IPS-NIHi11 (cell line): ENCODE data around the gene PAH.
A peak's percentile ranks its signal among the peaks of the same experiment; 100 is the strongest.

Experiments
- DNase-seq: peaks from one replicate; pipeline ENCODE4 v3.0.0; 2012; ENCODE audit warnings: mixed read lengths, low spot score

Gene PAH

GRCh38 chr12:102917026-102917787 lies at the start of gene PAH:
Gene PAH (minus strand): TSS chr12:102917244. CDS start chr12:102917130, 114 bp downstream.
- peak; percentile 64 for DNase-seq

- no peak for DNase-seq
Measured at GRCh38 chr12:102966200-102966863, 49.3 kb upstream of the PAH start.

- DNase-seq, result peak; percentile 32
Measured at GRCh38 chr12:102965281-102966155, 48.5 kb upstream of the PAH start.

DNA sequence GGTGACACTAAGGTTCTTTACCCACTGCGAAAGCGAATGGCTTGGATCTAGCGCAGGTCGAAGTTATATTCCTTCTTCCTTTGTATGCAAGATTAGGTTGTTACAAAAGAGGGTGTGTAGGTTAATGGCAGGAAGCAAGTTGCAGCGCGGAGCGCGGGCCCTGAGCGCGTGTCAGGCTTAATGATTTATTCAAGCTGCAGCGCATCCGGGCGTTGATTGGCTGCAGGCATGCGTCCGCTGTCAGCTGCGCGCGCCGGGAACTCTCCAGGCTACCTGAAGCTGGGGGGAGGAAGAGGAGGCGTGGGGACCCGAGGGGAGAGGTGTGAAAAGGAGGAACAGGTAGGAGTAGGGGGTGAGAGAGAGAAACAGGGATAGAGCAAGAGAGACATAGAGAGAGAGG lies 47.8 kb upstream of the PAH start:
- peak; percentile 64 for DNase-seq

DNA sequence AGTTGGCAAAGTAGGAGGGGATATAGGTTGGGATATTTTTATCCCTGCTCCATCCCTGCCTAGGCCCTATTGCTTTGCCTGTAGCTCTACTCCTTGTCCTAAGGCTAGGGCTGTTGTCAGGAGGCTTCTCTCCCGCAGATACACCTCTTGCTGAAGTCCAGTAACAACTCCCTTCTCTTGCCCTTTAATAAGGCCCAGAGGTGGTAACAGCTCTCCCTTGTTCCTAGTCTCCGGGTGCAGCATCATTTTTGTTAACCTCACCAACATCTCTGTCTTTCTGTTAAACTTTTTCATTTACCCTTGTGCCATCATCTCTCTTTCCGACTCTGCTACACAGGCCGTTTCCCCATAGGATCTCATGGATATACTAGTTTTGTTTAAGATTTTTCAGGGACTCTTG lies 46.8 kb upstream of the PAH start:
- DNase-seq, result no peak

DNA sequence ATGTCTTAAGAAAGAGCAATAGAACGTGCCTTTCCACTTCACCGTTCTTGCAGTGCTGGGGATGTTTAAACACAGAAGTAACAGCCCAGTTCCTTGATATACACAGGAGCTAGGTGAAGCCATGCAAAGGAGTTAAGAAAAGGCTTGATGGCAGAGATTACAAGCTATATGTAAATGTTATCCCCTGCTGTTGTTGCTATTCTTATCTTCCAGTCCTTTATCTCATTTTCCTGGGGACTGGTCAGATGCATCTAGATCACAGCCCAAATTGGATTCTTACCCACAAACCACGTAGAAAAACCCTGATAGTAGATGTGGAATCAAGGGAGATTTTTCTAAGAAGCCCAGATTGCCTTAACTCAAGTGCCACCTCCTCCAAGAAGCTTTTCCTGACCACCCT lies 45.9 kb upstream of the PAH start:
- DNase-seq, result no peak

DNA sequence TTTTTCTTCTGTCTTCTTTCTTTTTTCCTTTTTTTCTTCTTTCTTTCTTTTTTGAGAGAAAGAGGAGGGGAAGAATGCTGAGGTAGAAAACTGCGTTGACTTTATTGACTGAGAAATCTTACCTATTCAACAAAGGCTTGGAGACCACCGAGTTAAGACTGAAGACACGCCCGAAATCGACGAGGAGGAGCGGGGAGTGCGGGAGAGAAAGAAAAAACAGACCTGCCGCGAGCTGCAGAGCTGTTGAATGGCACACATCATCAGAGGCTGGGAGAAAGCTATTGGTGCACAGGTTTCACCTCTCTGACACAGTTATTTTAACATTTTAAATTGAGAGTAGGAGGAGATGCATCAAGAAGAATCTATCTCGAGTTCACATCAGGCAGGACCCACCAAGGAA lies 45.5 kb upstream of the PAH start:
- DNase-seq, result no peak

GRCh38 chr12:102961466-102961855 lies 44.4 kb upstream of the PAH start:
- no peak for DNase-seq

DNA sequence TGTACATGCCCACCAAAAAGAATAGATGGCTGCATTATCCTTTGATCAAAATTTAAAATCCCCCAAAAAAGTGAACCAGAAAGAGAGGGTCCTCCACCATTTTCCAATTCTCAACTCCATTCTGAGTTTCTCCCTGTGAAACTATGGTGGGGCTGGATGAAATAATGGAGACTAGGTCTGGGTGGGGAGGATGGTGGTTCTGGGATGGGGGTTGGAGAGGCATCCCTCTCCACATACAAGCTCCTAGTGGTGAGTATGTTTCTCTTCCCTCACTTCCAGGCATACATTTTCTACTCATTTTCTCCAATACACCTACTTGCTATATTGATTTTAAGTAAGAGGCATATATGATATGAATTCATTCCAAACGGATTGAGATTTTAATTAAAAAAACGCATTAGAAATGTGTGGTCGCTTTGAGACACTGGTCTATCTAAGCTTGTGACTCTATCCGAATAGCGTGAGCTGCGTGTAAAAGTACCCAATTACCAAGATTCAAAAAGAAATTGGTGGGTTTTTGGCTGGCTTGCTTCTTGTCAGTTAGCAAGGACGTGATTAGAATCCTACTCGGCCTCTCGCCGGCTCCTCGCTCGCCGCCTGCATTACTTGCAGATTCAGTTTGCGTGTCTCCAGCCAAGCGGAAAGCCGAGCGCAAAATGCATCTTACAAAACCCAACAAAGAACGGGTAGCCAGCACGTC lies 43.9 kb upstream of the PAH start:
- DNase-seq, result no peak

DNA sequence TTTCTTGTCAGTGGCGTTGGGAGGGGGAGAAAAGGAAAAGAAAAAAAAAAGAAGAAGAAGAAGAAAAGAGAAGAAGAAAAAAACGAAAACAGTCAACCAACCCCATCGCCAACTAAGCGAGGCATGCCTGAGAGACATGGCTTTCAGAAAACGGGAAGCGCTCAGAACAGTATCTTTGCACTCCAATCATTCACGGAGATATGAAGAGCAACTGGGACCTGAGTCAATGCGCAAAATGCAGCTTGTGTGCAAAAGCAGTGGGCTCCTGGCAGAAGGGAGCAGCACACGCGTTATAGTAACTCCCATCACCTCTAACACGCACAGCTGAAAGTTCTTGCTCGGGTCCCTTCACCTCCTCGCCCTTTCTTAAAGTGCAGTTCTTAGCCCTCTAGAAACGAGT lies 42.3 kb upstream of the PAH start:
- DNase-seq, result no peak

- DNase-seq, result no peak
Measured at GRCh38 chr12:102958830-102959176, 41.8 kb upstream of the PAH start.

GRCh38 chr12:102958073-102958829 lies 41.2 kb upstream of the PAH start:
- DNase-seq, result peak; percentile 61

- DNase-seq, result peak; percentile 57
Measured at GRCh38 chr12:102957339-102958050, 40.5 kb upstream of the PAH start, which contains the start of gene ASCL1. Gene ASCL1 (plus strand): TSS chr12:102957674. CDS start chr12:102958245, 571 bp downstream.

GRCh38 chr12:102956738-102957327 lies 39.8 kb upstream of the PAH start:
- no peak for DNase-seq

GRCh38 chr12:102955926-102956737 lies 39.1 kb upstream of the PAH start:
- peak; percentile 36 for DNase-seq

DNA sequence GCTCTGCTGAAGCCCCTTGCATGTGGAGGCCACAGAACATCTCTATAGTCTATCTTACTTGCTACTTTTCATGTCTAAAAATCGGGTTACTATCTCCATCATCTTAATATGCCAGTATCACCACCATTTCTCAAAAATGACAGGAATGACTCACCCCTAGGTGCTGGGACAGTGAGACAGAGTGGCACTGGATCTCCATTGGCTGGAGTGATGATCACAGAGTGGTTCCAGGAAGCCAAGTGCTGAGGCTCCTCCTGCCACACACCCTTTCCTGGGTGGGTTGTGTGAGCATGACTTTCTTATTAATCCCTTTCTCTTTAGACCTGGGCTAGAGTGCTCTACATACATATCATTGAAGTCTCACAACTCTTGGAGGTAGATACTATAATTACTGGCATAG lies 37.1 kb upstream of the PAH start:
- DNase-seq, result no peak

DNA sequence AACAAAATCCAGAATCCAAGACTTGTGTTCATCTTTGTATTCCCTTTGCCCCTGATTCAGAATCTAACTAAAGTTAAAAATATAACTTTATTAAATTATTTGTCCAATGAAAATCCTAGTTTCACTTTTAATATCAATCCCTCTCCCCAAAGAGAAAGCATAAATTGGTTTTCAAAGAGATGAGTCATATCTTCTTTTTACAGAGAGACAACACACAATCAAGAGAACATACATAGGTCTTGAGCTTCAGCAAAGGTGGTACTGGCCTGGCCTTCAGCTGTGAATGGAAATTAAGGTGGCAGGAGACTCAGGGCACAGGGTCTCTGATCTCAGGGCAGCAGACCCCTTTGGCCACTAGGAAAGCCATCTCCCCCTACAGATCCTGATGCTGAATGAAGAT lies 36.2 kb upstream of the PAH start:
- DNase-seq, result no peak

GRCh38 chr12:102951841-102952240 lies 34.8 kb upstream of the PAH start:
- no peak for DNase-seq

- DNase-seq, result no peak
Measured at GRCh38 chr12:102950950-102951619, 34.0 kb upstream of the PAH start.
